BLaER1 treated with 17β-estradiol and CSF1 and Interleukin-3, amounts not matched to agents 10 nM and 100 nM (cell line): ENCODE measurements around the gene UVRAG.

Experiments
- H3K27ac ChIP-seq, 11 experiments: shearing (Covaris generic); formaldehyde crosslinking; 2 replicates each; pipeline ENCODE4 v1.8.1; 2022
- H3K27me3 ChIP-seq, 11 experiments: shearing (Covaris generic); formaldehyde crosslinking; 2 replicates each; pipeline ENCODE4 v1.8.1; 2022
- H3K36me3 ChIP-seq, 11 experiments: shearing (Covaris generic); formaldehyde crosslinking; 2 replicates each; pipeline ENCODE4 v1.8.1; 2022
- H3K4me1 ChIP-seq, 10 experiments: shearing (Covaris generic); formaldehyde crosslinking; 2 replicates each; pipeline ENCODE4 v1.8.1; 2022
- H3K4me2 ChIP-seq, 11 experiments: shearing (Covaris generic); formaldehyde crosslinking; 2 replicates each; pipeline ENCODE4 v1.8.1; 2022
- H3K4me3 ChIP-seq, 10 experiments: shearing (Covaris generic); formaldehyde crosslinking; 2 replicates each; pipeline ENCODE4 v1.8.1; 2022
- H3K9ac ChIP-seq, 11 experiments: shearing (Covaris generic); formaldehyde crosslinking; 2 replicates each; pipeline ENCODE4 v1.8.1; 2022
- H3K9me3 ChIP-seq, 11 experiments: shearing (Covaris generic); formaldehyde crosslinking; replicated peaks in 1 of 11; 2 replicates each; pipeline ENCODE4 v1.8.1; 2022
- H4K20me1 ChIP-seq, 11 experiments: shearing (Covaris generic); formaldehyde crosslinking; 2 replicates each; pipeline ENCODE4 v1.8.1; 2022
- Cebpa-rat ChIP-seq, 11 experiments: shearing (Covaris generic); IDR thresholded peaks; 2 replicates each; pipeline ENCODE4 v1.8.1; 2022

The UVRAG gene

DNA sequence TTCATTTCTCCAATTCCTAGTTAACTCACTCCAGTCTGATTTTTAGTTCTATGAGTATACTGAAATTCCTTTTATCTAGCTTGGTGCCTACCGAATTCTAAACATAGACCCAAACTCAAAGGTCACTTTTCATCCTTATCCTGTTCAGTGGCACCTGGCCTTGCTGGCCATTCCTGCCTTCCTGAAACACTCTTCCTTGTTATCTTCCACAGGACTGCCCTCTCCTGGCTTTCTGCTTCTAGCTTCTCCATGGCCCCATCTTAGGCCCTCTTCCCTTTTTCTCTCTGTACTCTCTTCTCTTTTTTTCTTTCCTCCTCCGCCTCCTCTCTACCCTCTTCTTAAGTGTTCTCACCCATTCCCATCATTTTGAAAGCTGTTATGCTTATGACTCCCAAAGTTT is 304.0 kb downstream of the UVRAG start:
- Histone ChIP-seq H3K27ac (peak overlapping the region in 2 of 11 experiments; percentile 4 to 6; a peak in 1 of 22 replicates), H4K20me1 (no peaks in the 10 kb centered on the region), H3K4me1 (peaks cover 45 to 86% (median 58%) of the 10 kb centered on the region in 10 experiments), H3K27me3 (no peaks in the 10 kb centered on the region), H3K9me3 (no peaks in the 10 kb centered on the region), H3K36me3 (peaks cover 14 to 37% (median 19%) of the 10 kb centered on the region in 11 experiments; a peak in 16 of 22 replicates), H3K9ac (0 out of 22 replicates have a peak overlapping the region, but pooled peaks of 1 of the 11 experiments have one; percentile 25), H3K4me2 (peak overlapping the region; percentile 52 to 90 (median 74)), H3K4me3 (no peak overlapping the region)
- no peak for TF ChIP-seq Cebpa-rat (IDR thresholded peaks at IDR 0.05)

GRCh38 chr11:76119779-76120178 is 304.8 kb downstream of the UVRAG start:
- Histone ChIP-seq H3K9ac (no peak overlapping the region), H3K27ac (peak overlapping the region in 2 of 11 experiments; percentile 4 to 40; a peak in 1 of 22 replicates), H4K20me1 (no peaks in the 10 kb centered on the region), H3K27me3 (no peaks in the 10 kb centered on the region), H3K36me3 (peaks cover 14 to 36% (median 19%) of the 10 kb centered on the region in 11 experiments; a peak in 16 of 22 replicates), H3K4me2 (peak overlapping the region; percentile 52 to 90 (median 74)), H3K4me1 (peaks cover 49 to 86% (median 62%) of the 10 kb centered on the region in 10 experiments), H3K9me3 (no peaks in the 10 kb centered on the region), H3K4me3 (no peak overlapping the region; a peak in 1 of 20 replicates)
- TF ChIP-seq Cebpa-rat (IDR thresholded peaks at IDR 0.05): no peak

GRCh38 chr11:76120513-76121101 is 305.6 kb downstream of the UVRAG start:
- no peaks in the 10 kb centered on the region for H4K20me1 ChIP-seq
- peak overlapping the region in 6 of 11 experiments; percentile 2 to 59 (median 52); a peak in 10 of 22 replicates for H3K9ac ChIP-seq
- peaks cover 10 to 30% (median 16%) of the 10 kb centered on the region in 11 experiments; a peak in 16 of 22 replicates for H3K36me3 ChIP-seq
- H3K4me3 ChIP-seq: peak overlapping the region in 3 of 10 experiments; percentile 12 to 28 (median 27); a peak in 4 of 20 replicates
- no peaks in the 10 kb centered on the region for H3K27me3 ChIP-seq
- peak overlapping the region; percentile 52 to 90 (median 74) for H3K4me2 ChIP-seq
- no peaks in the 10 kb centered on the region for H3K9me3 ChIP-seq
- H3K4me1 ChIP-seq: peaks cover 58 to 86% (median 71%) of the 10 kb centered on the region in 10 experiments
- TF ChIP-seq Cebpa-rat (IDR thresholded peaks at IDR 0.05): no peak
- H3K27ac ChIP-seq: peak overlapping the region in 7 of 11 experiments; percentile 9 to 40 (median 22); a peak in 10 of 22 replicates

GRCh38 chr11:76123248-76123647 is 308.2 kb downstream of the UVRAG start:
- Histone ChIP-seq H3K36me3 (peaks cover 3 to 27% (median 15%) of the 10 kb centered on the region in 11 experiments; a peak in 14 of 22 replicates), H3K27ac (no peak overlapping the region), H3K4me3 (no peak overlapping the region), H3K4me1 (peaks cover 58 to 73% (median 66%) of the 10 kb centered on the region in 10 experiments), H3K4me2 (peak overlapping the region in 9 of 11 experiments; percentile 11 to 79 (median 36); a peak in 11 of 22 replicates), H3K27me3 (no peaks in the 10 kb centered on the region), H3K9me3 (peaks cover 0 to 7% (median 0%) of the 10 kb centered on the region in 11 experiments; a peak in 4 of 22 replicates), H3K9ac (no peak overlapping the region), H4K20me1 (no peaks in the 10 kb centered on the region)
- no peak for TF ChIP-seq Cebpa-rat (IDR thresholded peaks at IDR 0.05)

GRCh38 chr11:76124905-76125770 is 310.1 kb downstream of the UVRAG start:
- peak overlapping the region; percentile 34 to 78 (median 55) for H3K4me2 ChIP-seq
- H3K36me3 ChIP-seq: peaks cover 3 to 29% (median 18%) of the 10 kb centered on the region in 11 experiments; a peak in 14 of 22 replicates
- H3K9me3 ChIP-seq: peaks cover 0 to 7% (median 0%) of the 10 kb centered on the region in 11 experiments; a peak in 4 of 22 replicates
- no peak overlapping the region for H3K4me3 ChIP-seq
- H3K4me1 ChIP-seq: peaks cover 44 to 59% (median 49%) of the 10 kb centered on the region in 10 experiments
- H3K9ac ChIP-seq: peak overlapping the region in 1 of 11 experiments; percentile 26; a peak in 1 of 22 replicates
- no peaks in the 10 kb centered on the region for H3K27me3 ChIP-seq
- peak overlapping the region in 8 of 11 experiments; percentile 0 to 42 (median 6); a peak in 8 of 22 replicates for H3K27ac ChIP-seq
- no peak for TF ChIP-seq Cebpa-rat (IDR thresholded peaks at IDR 0.05)
- no peaks in the 10 kb centered on the region for H4K20me1 ChIP-seq

- no peak for TF ChIP-seq Cebpa-rat (IDR thresholded peaks at IDR 0.05)
- Histone ChIP-seq H3K27ac (no peak overlapping the region), H3K27me3 (no peaks in the 10 kb centered on the region), H3K9me3 (peaks cover 0 to 7% (median 0%) of the 10 kb centered on the region in 11 experiments; a peak in 4 of 22 replicates), H3K9ac (no peak overlapping the region), H3K36me3 (peaks cover 5 to 45% (median 24%) of the 10 kb centered on the region in 11 experiments; a peak in 16 of 22 replicates), H4K20me1 (no peaks in the 10 kb centered on the region; a peak in 2 of 22 replicates), H3K4me1 (peaks cover 9 to 34% (median 23%) of the 10 kb centered on the region in 10 experiments), H3K4me2 (no peak overlapping the region), H3K4me3 (no peak overlapping the region)
Observed at GRCh38 chr11:76129729-76130128, 314.7 kb downstream of the UVRAG start.

DNA sequence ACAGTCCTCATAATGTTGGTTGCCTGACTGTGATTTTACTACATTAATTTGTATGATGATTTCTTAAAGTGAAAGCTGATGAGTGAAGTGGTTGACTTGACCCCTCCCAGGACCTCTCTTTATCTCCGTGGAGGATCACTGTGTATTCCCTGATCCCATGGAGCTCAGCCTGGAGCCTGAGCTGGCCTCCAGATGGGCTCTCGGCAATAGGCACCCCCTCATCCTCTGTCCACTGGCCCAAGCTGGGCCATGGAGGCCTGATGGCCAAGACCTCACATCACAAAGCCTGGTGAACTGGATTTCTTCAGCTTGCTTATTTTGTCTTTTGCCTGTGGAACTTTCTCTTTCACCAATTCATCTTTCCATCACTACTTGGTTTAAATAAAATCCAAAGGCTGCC is 316.1 kb downstream of the UVRAG start:
- Histone ChIP-seq H4K20me1 (no peaks in the 10 kb centered on the region; a peak in 2 of 22 replicates), H3K27me3 (no peaks in the 10 kb centered on the region), H3K9ac (no peak overlapping the region), H3K4me1 (peaks cover 0 to 20% (median 13%) of the 10 kb centered on the region in 10 experiments; a peak in 10 of 20 replicates), H3K4me3 (no peak overlapping the region), H3K9me3 (peaks cover 0 to 7% (median 0%) of the 10 kb centered on the region in 11 experiments; a peak in 4 of 22 replicates), H3K4me2 (peak overlapping the region in 3 of 11 experiments; percentile 16 to 40 (median 32); a peak in 1 of 22 replicates), H3K36me3 (peaks cover 5 to 56% (median 33%) of the 10 kb centered on the region in 11 experiments; a peak in 17 of 22 replicates), H3K27ac (no peak overlapping the region)
- TF ChIP-seq Cebpa-rat (IDR thresholded peaks at IDR 0.05): no peak
